A673 (cell line): ENCODE results near the gene SIM2. TPM values are rescaled to one million over a fixed set of nuclear protein-coding genes. Genes with fewer than 3 reads are reported as not detected.
A peak's percentile ranks its signal among the peaks of the same experiment; 100 is the strongest.

Source experiments
- Bru-seq: library from RNA; stranded (reverse); fragments of 400-500 nt; gene quantifications from one replicate; lab custom pipeline; 2021; lab: Mats Ljungman, UMichigan
- BruChase-seq, 2 experiments: library from RNA; stranded (reverse); fragments of 400-500 nt; gene quantifications; one replicate each; lab custom pipeline; 2021; lab: Mats Ljungman, UMichigan
- BruUV-seq: library from RNA; stranded (reverse); fragments of 400-500 nt; replicated peaks from 2 replicates; lab custom pipeline; 2021; lab: Mats Ljungman, UMichigan
- CTCF ChIA-PET: fragments of 300-600 bp; sonication (Branson Sonifier 250); formaldehyde crosslinking; loops from one replicate; lab custom pipeline; 2022; ENCODE audit warnings: antibody characterized with exemption; lab: Charles Lee
- POLR2A ChIA-PET: fragments of 300-600 bp; sonication (Branson Sonifier 250); formaldehyde crosslinking; loops from one replicate; lab custom pipeline; 2022; ENCODE audit warnings: antibody characterized with exemption; ENCODE audit not compliant: low non-redundant PET; lab: Charles Lee
- DNase-seq: peaks from one replicate; pipeline ENCODE4 v3.0.0-alpha.2; 2015; ENCODE audit warnings: low spot score
- H3K27ac ChIP-seq: fragments of 200-600 bp; sonication (generic); 2 replicates; pipeline ENCODE4 v1.5.1; 2016; ENCODE audit warnings: mixed run types, low read depth, mild to moderate bottlenecking, mixed read lengths, antibody characterized with exemption, low read length; ENCODE audit not compliant: poor library complexity, severe bottlenecking
- H3K27me3 ChIP-seq: fragments of 200-600 bp; sonication (generic); replicated peaks from 2 replicates; pipeline ENCODE4 v1.6.1; 2017; ENCODE audit warnings: mixed run types, low read depth, mild to moderate bottlenecking, mixed read lengths, antibody characterized with exemption, low read length; ENCODE audit not compliant: insufficient read depth, poor library complexity
- H3K36me3 ChIP-seq: fragments of 200-600 bp; sonication (generic); 2 replicates; pipeline ENCODE4 v1.6.1; 2016; ENCODE audit warnings: mixed run types, mild to moderate bottlenecking, mixed read lengths, antibody characterized with exemption, low read length; ENCODE audit not compliant: insufficient read depth, poor library complexity, severe bottlenecking
- H3K4me1 ChIP-seq: fragments of 200-600 bp; sonication (generic); 2 replicates; pipeline ENCODE4 v1.6.1; 2017; ENCODE audit warnings: mixed run types, mild to moderate bottlenecking, mixed read lengths, antibody characterized with exemption, low read length; ENCODE audit not compliant: insufficient read depth, poor library complexity, severe bottlenecking
- H3K4me3 ChIP-seq: fragments of 200-600 bp; sonication (generic); 2 replicates; pipeline ENCODE4 v1.5.1; 2016; ENCODE audit warnings: low read depth, mixed run types, mild to moderate bottlenecking, mixed read lengths, low read length; ENCODE audit not compliant: poor library complexity, severe bottlenecking
- H3K9me3 ChIP-seq: fragments of 200-600 bp; sonication (generic); 2 replicates; pipeline ENCODE4 v1.6.1; 2016; ENCODE audit warnings: mixed run types, low read depth, mild to moderate bottlenecking, mixed read lengths, antibody characterized with exemption, low read length; ENCODE audit not compliant: poor library complexity, severe bottlenecking
- EZH2 ChIP-seq: fragments of 200-600 bp; sonication (generic); IDR thresholded peaks from 2 replicates; pipeline ENCODE4 v1.6.1; 2017; ENCODE audit warnings: borderline replicate concordance, low read depth, mild to moderate bottlenecking, mixed read lengths, antibody characterized with exemption, low read length; ENCODE audit not compliant: poor library complexity, severe bottlenecking
- intact Hi-C: fragments of 100-400 bp; cut with micrococcal nuclease; formaldehyde crosslinking; loops from one replicate; pipeline ENCODE4 v1.10.0; 2022; ENCODE audit not compliant: unreplicated experiment
- long read RNA-seq: library from polyadenylated mRNA; stranded (forward); transcript quantifications from one replicate; pipeline ENCODE4 v2.0.0, GENCODE V29; 2022
- total RNA-seq: library from RNA; stranded (reverse); gene quantifications from 2 replicates; pipeline ENCODE4 v1.2.3, GENCODE V29; 2021
- TF ChIP-seq, protein P1 (sequence below): fragments of 300-800, 200-600 bp; sonication (generic); conservative IDR thresholded peaks from 2 replicates; pipeline ENCODE4 v1.5.1; 2017; ENCODE audit warnings: low read depth, mild to moderate bottlenecking, antibody characterized with exemption, low read length, moderate library complexity, mixed read lengths

The SIM2 gene, protein sequence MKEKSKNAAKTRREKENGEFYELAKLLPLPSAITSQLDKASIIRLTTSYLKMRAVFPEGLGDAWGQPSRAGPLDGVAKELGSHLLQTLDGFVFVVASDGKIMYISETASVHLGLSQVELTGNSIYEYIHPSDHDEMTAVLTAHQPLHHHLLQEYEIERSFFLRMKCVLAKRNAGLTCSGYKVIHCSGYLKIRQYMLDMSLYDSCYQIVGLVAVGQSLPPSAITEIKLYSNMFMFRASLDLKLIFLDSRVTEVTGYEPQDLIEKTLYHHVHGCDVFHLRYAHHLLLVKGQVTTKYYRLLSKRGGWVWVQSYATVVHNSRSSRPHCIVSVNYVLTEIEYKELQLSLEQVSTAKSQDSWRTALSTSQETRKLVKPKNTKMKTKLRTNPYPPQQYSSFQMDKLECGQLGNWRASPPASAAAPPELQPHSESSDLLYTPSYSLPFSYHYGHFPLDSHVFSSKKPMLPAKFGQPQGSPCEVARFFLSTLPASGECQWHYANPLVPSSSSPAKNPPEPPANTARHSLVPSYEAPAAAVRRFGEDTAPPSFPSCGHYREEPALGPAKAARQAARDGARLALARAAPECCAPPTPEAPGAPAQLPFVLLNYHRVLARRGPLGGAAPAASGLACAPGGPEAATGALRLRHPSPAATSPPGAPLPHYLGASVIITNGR
- total RNA-seq (42.7 and 49.1 TPM in 2 replicates), Bru-seq, nascent RNA (percentile 87 among the genes with signal in this experiment), BruChase-seq, experiment 1, labeled RNA remaining after a 2-hour chase (percentile 88 among the genes with signal in this experiment), BruChase-seq, experiment 2, labeled RNA remaining after a 6-hour chase (percentile 80 among the genes with signal in this experiment)
- long read RNA-seq, full-length matches to known transcripts: 31 of 114 reads
- long read RNA-seq, partial matches to known transcripts: 39 of 114 reads
- long read RNA-seq, other reads (novel, unspliced or antisense): 44 of 114 reads

DNA sequence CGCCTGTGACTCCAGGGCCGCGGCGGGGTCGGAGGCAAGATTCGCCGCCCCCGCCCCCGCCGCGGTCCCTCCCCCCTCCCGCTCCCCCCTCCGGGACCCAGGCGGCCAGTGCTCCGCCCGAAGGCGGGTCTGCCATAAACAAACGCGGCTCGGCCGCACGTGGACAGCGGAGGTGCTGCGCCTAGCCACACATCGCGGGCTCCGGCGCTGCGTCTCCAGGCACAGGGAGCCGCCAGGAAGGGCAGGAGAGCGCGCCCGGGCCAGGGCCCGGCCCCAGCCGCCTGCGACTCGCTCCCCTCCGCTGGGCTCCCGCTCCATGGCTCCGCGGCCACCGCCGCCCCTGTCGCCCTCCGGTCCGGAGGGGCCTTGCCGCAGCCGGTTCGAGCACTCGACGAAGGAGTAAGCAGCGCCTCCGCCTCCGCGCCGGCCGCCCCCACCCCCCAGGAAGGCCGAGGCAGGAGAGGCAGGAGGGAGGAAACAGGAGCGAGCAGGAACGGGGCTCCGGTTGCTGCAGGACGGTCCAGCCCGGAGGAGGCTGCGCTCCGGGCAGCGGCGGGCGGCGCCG, at the start of gene SIM2:
TSS of gene SIM2 (plus strand) at position 135 of the 565 bp plus-strand sequence. CDS start 632 bp downstream, outside the sequence.
- Histone ChIP-seq H3K36me3 (peaks cover 16% of the 10 kb centered on the region), H3K27ac (peak within 1 kb of the TSS; percentile 92), H3K9me3 (no peaks in the 10 kb centered on the region), H3K4me3 (peak within 1 kb of the TSS; percentile 97), H3K27me3 (peaks cover 6% of the 10 kb centered on the region), H3K4me1 (peaks cover 4% of the 10 kb centered on the region)
- ChIA-PET POLR2A (no interaction called here), CTCF (no interaction called here)
- TF ChIP-seq, protein P1, sequence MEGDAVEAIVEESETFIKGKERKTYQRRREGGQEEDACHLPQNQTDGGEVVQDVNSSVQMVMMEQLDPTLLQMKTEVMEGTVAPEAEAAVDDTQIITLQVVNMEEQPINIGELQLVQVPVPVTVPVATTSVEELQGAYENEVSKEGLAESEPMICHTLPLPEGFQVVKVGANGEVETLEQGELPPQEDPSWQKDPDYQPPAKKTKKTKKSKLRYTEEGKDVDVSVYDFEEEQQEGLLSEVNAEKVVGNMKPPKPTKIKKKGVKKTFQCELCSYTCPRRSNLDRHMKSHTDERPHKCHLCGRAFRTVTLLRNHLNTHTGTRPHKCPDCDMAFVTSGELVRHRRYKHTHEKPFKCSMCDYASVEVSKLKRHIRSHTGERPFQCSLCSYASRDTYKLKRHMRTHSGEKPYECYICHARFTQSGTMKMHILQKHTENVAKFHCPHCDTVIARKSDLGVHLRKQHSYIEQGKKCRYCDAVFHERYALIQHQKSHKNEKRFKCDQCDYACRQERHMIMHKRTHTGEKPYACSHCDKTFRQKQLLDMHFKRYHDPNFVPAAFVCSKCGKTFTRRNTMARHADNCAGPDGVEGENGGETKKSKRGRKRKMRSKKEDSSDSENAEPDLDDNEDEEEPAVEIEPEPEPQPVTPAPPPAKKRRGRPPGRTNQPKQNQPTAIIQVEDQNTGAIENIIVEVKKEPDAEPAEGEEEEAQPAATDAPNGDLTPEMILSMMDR: no peak
- TF ChIP-seq EZH2: no peak
- peak; percentile 64 for DNase-seq
- intact Hi-C loops: loop anchor here (5.0 kb wide), 1 partner anchor 37 kb away; no protein-coding TSS in a partner anchor
- no TSS peak for BruUV-seq

DNA sequence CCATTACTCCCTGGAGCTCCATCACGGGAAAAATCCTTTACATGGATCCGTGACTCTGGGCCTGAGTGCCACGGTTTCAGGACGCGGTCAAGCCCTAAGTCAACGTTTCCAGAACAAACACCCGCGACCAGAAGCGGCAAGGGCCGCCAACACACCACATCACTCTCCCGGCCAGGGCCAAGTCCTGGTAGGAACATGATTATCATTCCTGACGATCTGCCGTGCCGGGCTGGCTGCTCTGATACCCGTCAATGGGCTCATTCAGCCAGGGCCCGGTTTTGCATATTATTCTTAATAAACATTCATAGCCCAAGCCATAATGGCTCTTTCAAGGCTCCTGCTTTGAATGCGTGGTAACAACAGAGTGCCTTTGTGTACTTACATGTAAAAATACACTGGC, 44.6 kb upstream of the SIM2 start:
- intact Hi-C loops: no loop called here
- Histone ChIP-seq H3K9me3 (no peaks in the 10 kb centered on the region), H3K27me3 (no peaks in the 10 kb centered on the region), H3K27ac (no peak overlapping the region), H3K4me3 (no peak overlapping the region), H3K4me1 (no peaks in the 10 kb centered on the region), H3K36me3 (no peaks in the 10 kb centered on the region)
- TF ChIP-seq EZH2: no peak
- TF ChIP-seq, protein P1: no peak
- ChIA-PET POLR2A (no interaction called here), CTCF (no interaction called here)
- DNase-seq: no peak
- BruUV-seq: no TSS peak

DNA sequence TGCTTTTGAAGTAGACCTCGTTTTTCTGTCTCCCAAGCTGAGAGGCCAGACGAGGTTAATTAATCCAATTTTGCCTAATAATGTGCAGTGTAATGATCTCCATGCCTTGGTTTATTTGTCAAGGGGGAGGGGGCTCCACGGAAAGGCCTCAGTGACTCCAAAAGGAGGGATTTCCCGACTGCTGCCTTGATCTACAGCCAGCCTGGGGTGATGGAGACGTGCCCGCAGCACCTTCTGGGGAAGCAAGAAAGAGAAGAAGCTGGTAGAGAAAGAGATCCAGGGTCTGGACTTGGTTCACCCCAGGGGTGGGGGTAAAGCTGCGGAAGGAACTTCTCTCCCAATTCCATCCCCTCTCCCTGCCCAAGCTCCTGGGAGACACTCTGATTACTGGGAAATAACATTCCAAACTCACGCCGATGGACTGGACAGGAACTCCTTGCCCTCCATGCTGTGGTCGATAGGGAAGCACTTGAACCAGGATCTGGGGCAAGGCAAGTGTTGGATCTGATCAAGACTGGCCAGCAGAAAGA, 44.1 kb upstream of the SIM2 start:
- H3K4me1 ChIP-seq: no peaks in the 10 kb centered on the region
- ChIA-PET CTCF (no interaction called here), POLR2A (no interaction called here)
- intact Hi-C loops: no loop called here
- TF ChIP-seq EZH2: no peak
- TF ChIP-seq, protein P1: no peak
- no TSS peak for BruUV-seq
- H3K27me3 ChIP-seq: no peaks in the 10 kb centered on the region
- DNase-seq: no peak
- no peaks in the 10 kb centered on the region for H3K9me3 ChIP-seq
- H3K27ac ChIP-seq: no peak overlapping the region
- no peaks in the 10 kb centered on the region for H3K36me3 ChIP-seq
- no peak overlapping the region for H3K4me3 ChIP-seq
